GM19240 (cell line): ENCODE data around the gene PTCHD4.
"Not testable (repeated sequence)": the region's sequence is repeated elsewhere in the genome, so short reads cannot be mapped to it uniquely, and the experiment has no call there.

Experiments
- DNase-seq: peaks from one replicate; pipeline ENCODE4 v3.0.0; 2011; ENCODE audit warnings: low spot score; ENCODE audit not compliant: insufficient read length

The PTCHD4 gene

GRCh38 chr6:48111143-48111506 is at the start of gene PTCHD4:
Gene PTCHD4 (minus strand): TSS chr6:48111197. CDS start chr6:48068957, 42,240 bp downstream.
- no peak for DNase-seq

DNA sequence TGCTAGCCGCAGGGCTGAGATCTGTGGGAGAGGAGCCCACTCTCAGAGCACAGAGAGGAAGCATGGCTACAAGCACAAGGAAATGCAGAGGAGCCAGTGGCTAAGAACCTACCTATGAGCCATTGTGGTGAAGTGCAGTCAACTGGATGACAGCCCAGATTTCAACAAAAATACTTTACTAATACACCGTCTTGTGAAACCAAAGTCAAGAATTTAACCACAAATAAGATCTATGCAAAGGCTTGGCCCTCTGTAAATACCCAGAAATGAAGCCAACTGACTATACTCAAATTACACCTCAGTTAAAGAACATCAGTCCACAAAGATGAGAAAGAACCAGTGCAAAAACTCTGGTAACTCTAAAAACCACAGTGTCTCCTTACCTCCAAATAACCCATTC is 40.1 kb upstream of the PTCHD4 start:
- no peak for DNase-seq

GRCh38 chr6:48150701-48151100 is 39.7 kb upstream of the PTCHD4 start:
- no peak for DNase-seq

DNA sequence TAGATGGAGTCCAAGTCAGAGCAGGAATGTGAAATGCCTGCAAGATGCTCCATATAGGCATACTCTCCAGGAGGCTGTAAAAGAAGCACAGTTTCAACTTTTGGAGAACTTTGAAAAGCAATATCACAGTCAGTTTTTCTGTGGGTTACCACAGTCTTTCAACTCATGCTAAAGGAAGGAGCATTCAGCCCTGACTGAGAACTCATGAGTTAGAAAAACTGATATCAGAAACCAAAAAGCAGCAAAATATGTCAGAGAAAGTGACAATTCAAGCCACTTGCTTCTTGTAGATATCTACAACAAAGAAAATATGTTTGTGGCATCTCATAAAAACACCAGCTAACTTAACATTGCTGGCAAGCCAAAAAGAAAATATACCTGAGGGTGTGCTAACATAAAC is 36.1 kb upstream of the PTCHD4 start:
- DNase-seq = no peak

DNA sequence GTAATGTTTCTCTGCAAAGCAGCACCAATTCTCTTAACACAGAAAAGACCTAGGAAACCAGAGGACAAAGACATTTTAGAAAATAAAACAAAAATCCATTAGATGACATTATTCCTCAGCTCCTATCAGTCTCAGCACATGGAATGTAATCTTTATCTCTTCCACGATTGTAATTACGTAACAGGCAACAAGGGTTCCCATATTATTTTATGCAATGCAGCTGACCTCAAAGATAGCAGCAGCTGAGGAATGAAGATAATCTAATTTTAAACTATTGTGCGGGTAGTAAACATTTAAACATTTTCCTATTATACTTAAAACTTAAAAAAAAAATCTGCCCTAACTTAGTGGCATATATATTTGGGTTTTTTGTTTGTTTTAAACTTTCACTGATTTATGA is 33.0 kb upstream of the PTCHD4 start:
- DNase-seq = no peak

DNA sequence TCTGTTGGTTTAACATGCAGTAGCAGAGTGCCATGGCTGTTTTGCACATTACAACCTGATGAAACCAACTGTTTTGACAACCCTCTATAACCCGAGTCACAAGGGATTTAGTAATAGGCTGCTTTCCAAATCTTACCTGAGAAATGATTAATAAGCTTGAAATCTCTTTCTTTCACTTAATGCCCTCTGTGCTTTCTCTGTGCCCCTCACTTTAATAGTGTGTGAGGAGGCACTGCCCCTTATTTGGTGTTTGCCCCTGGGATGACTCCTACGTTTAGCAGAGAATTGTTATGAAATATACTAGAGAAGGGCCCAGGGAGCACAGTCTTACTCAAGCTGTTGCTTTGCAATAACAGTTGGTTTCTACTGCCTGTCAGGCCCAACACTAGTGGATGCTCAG is 31.0 kb upstream of the PTCHD4 start:
- DNase-seq = no peak

DNA sequence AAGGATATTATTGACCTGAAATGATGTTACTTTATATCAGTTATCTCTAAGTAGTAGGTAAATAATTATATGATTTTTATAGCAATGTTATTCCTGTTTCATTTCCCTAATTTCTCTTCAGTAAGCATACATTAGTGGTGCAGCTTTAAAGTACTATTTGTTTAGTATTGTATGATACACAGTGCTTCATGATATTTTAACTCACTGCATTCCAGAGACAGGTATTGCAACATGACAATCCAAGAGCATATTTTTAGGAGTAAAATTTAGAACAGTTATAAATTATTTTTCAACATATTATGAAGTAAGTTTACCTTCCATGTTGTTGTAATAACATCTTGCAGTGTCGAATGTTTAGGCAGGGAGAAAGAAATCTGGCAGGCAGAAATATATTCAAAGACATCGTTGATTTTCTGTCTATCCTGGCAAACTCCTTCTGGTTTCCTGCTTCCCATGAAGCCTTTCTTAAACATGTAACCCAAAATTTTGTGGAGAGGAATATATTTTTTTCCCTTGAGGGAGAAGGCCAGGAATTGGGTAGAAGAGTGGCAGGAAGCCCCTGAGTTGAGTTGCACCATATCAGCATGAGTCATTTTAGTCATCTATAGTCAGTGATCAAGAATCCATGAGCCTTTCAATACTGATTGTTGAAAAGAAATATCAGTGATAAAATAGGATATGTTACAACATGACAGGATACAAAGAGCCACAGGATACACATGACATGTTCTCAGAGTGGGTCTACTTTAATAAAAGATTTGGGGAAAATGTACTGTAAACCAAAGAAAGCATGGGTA is 29.0 kb upstream of the PTCHD4 start:
- no peak for DNase-seq

- DNase-seq = no peak
These were observed 25.9 kb upstream of the PTCHD4 start for GRCh38 chr6:48136856-48137255.

DNA sequence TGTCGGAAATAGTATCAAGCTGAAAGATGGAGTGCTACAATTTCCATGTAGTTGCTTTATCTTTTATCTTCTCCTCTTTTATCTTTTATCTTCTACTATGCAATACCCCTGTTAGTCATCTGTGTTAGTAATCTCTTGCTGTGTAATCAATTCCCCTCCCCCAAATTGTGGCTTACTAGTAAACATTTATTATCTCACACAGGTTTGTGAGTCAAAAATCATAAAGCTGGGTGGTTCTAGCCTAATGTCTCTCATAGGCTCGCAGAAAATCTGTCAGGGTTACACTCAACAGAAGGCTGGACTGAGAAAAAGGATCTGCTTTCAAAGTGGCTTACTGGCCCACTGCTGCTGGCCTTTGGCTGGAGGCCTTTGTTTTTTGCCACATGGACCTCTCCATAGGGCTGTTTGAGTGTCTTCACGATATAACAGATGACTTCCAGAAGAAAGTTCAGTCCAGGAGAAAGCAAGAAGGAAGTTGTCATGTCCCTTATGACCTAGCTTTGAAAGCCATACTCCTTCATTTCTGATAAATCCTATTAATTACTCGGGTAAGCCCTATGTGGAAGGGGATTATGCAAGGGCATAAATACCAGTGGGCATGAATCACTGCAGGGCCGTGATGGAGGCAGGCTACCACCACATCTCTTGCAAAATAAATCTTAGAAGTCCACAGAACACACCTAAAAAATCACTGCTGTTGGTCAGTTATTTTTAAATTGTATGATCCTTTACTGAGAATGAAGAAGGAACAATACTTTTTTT is 24.5 kb upstream of the PTCHD4 start:
- no peak for DNase-seq

DNA sequence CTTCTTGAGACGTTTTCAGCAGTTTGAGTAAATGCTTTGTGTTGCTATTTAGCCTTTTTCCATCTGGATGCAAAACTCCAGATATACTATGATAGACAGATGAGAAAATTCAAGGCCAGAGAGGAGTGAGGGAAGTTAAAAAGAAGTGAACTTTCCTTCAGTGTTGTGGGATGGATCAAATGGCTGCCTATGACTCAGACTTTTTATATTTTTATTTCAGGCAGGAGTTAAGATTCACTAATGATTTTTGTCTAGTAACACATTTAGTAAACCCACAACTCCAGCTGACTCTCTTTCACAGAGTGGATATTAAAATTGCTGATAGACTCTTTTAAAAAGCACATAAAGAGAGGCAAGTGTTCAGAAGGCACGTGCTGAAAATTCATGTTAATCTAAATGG is 23.2 kb upstream of the PTCHD4 start:
- DNase-seq = no peak

DNA sequence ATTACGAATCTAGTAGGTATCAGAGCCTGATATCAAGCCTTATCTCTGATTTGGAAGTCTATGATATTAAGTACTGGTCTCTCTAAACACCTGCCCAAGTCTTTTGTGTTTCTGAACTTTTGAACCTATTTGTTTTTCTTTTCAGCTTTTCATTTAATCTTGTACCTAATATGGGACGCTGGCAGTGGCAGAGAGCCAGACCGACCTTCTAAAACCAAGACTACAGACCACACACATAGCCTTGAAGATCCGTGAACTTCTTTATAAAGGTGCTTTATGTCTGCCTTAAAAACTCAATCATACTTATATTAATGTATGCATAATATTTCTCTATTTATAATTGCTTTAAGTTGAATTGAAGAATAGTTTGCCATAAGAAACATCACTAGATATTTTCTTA is 12.6 kb upstream of the PTCHD4 start:
- no peak for DNase-seq

DNA sequence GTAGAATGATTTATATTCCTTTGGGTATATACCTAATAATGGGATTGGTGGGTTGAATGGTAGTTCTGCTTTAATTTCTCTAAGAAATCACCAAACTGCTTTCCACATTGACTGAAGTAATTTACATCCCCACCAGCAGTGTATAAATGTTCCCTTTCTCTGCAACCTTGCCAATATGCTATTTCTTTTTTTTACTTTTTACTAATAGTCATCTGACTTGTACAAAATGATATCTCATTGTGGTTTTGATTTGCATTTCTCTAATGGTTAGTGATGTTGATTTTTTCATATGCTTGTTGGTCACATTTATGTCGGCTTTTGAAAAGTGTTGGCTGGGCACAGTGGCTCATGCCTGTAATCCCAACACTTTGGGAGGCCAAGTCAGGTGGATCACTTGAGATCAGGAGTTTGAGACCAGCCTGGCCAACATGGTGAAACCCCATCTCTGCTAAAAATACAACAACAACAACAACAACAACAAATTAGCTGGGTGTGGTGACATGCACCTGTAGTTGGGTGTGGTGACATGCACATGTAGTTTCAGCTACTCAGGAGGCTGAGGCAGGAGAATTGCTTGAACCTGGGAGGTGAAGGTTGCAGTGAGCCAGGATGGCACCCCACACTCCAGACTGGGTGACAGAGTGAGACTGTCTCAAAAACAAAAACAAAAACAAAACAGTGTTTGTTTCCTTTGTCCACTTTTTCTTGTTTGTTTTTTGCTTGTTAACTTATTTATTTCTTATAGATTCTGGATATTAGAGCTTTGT is 11.2 kb upstream of the PTCHD4 start:
- DNase-seq = not testable (repeated sequence)

- no peak for DNase-seq
These were observed 6.0 kb upstream of the PTCHD4 start for GRCh38 chr6:48116699-48117645.

GRCh38 chr6:48113130-48113529 is 2.1 kb upstream of the PTCHD4 start:
- no peak for DNase-seq

- no peak for DNase-seq
These were observed 578 bp upstream of the PTCHD4 start for GRCh38 chr6:48111575-48111974.

DNA sequence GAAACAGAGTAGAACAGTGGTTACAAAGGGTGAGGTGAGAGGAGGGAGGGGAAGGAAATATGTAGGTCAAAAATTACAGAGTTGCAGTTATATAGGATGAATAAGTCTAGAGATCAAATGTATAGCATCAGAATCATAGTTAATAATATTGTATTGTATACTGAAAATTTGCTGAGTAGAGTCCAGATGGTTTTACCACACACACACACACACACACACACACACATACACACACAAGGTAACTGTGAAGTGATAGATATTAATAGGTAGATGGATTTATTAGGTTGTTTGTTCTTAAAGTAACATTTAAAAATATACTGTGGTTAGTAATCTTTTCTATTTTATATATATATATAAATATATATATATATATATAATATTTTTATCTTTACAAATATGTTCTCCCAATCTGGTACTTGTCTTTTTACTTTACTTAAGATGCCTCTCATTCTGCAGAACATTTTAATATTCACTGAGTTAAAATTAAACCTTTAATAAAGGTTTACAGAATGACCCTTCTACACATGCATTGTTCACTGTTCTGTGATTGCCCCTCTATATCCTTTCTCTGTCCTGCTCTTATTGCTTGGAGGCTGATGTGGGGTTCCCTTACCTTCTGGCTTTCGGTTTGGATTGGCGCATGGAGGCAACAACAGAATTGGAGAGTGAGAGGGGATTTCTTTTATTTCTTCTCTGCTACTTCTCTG is 408 bp downstream of the PTCHD4 start:
- DNase-seq = no peak

- no peak for DNase-seq
These were observed 1.1 kb downstream of the PTCHD4 start for GRCh38 chr6:48109944-48110343.

- DNase-seq = not testable (repeated sequence)
These were observed 8.4 kb downstream of the PTCHD4 start for GRCh38 chr6:48102476-48103195.

- no peak for DNase-seq
These were observed 9.7 kb downstream of the PTCHD4 start for GRCh38 chr6:48101290-48101689.

DNA sequence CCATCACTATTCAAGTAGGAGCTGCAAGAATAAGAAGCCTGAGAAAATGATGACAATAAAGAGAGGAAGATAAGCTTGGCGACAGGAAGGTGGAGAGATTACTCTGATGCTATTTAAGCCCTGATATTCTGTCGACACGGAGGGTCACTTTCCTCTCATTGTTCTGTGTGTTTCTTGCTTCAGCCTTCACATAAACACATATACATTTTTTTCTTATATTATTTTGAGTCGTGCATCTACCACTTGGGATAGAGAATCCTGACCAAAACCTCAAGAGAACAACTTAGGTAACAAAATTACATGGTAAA is 10.5 kb downstream of the PTCHD4 start:
- no peak for DNase-seq
